K562 (cell line): Measurements from ENCODE around the gene IL7R. TPM values are rescaled to one million over a fixed set of nuclear protein-coding genes. Genes with fewer than 3 reads are reported as not detected.

Experiments used
- RAD21 ChIP-seq, 2 experiments: fragments of 250-450 bp in 1 of 2; fragments of 450-650 bp in 1 of 2; sonication (Bioruptor Pico) in 1 of 2; formaldehyde crosslinking in 1 of 2; IDR thresholded peaks in 1 of 2; conservative IDR thresholded peaks in 1 of 2; 2 replicates each; pipeline versions ENCODE4 v1.4.0 to v1.8.0; 2020 to 2022; ENCODE audit warnings: mild to moderate bottlenecking in 2 of 2, moderate library complexity in 1 of 2
- polyA plus RNA-seq, 8 experiments: library from polyadenylated mRNA; depleted of rRNA in 4 of 8; stranded (reverse) in 5 of 8; unstranded in 3 of 8; fragments of >200 nt; fragmentation: Nextera tagmentation in 2 of 8; fragmentation: Illumina TruSeq in 1 of 8; extraction: Ambion mirVana in 2 of 8; extraction: Trizol in 1 of 8; gene quantifications; 2 replicates each; pipeline versions ENCODE4 v1.2.1 to v1.2.3, GENCODE V29; 2011 to 2014; ENCODE audit warnings: inconsistent platforms in 1 of 8, missing spikeins in 1 of 8
- small RNA-seq: library from RNA; depleted of rRNA; stranded (forward); fragments of <200 nt; gene quantifications from one replicate; pipeline ENCODE3, GENCODE V24; 2014
- total RNA-seq, 7 experiments: library from RNA; depleted of rRNA in 6 of 7; stranded (reverse); fragments of >200 nt in 6 of 7; fragmentation: Illumina TruSeq in 2 of 7; extraction: Trizol in 2 of 7; gene quantifications; 2 replicates each; pipeline versions ENCODE4 v1.2.1 to v1.2.3, GENCODE V29; 2011 to 2021; ENCODE audit warnings: low replicate concordance in 1 of 7
- TF ChIP-seq, protein P1 (sequence below), 2 experiments: fragments of 450-650 bp; formaldehyde crosslinking in 1 of 2; IDR thresholded peaks; 2 replicates each; pipeline versions ENCODE4 v1.4.0 to v1.6.1; 2014 to 2020; ENCODE audit warnings: mild to moderate bottlenecking in 2 of 2, borderline replicate concordance in 1 of 2, low read depth in 1 of 2

IL7R gene
- total and polyA plus RNA-seq, 9 of the 15 experiments (the other 6 are each of a cell fraction or from before 2014, with no cell fraction given) = 0.04 to 0.98 (median 0.09) TPM; not detected in 3

GRCh38 chr5:35926389-35927051, 69.8 kb downstream of the IL7R start (continued):
- TF ChIP-seq, protein P1, sequence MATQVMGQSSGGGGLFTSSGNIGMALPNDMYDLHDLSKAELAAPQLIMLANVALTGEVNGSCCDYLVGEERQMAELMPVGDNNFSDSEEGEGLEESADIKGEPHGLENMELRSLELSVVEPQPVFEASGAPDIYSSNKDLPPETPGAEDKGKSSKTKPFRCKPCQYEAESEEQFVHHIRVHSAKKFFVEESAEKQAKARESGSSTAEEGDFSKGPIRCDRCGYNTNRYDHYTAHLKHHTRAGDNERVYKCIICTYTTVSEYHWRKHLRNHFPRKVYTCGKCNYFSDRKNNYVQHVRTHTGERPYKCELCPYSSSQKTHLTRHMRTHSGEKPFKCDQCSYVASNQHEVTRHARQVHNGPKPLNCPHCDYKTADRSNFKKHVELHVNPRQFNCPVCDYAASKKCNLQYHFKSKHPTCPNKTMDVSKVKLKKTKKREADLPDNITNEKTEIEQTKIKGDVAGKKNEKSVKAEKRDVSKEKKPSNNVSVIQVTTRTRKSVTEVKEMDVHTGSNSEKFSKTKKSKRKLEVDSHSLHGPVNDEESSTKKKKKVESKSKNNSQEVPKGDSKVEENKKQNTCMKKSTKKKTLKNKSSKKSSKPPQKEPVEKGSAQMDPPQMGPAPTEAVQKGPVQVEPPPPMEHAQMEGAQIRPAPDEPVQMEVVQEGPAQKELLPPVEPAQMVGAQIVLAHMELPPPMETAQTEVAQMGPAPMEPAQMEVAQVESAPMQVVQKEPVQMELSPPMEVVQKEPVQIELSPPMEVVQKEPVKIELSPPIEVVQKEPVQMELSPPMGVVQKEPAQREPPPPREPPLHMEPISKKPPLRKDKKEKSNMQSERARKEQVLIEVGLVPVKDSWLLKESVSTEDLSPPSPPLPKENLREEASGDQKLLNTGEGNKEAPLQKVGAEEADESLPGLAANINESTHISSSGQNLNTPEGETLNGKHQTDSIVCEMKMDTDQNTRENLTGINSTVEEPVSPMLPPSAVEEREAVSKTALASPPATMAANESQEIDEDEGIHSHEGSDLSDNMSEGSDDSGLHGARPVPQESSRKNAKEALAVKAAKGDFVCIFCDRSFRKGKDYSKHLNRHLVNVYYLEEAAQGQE (IDR thresholded peaks at IDR 0.05; ENCODE audit: borderline replicate concordance) = peak; percentile 71
- TF ChIP-seq, protein P1 (CRISPR knock-in tag; IDR thresholded peaks at IDR 0.05; ENCODE audit: low read depth) = no peak
- TF ChIP-seq RAD21 (CRISPR knock-in tag; conservative IDR thresholded peaks at IDR 0.05 in 1 of 2, IDR thresholded peaks at IDR 0.05 in 1 of 2) = peak; percentile 78 to 90

Small RNA genes lying within 50 kb of the gene (small RNA-seq; reads per million reads assigned to genes)
- gene AC112204.1 = not detected

Other genes starting within 250 kb of the IL7R start
- gene SPEF2, start 239.0 kb upstream of the IL7R start, total RNA-seq (2014; rRNA removed) = 0.41 TPM in 1 of 2 replicates, not detected in the other
- 0.13 and 0.62 TPM in 2 replicates for gene SPEF2, start 239.0 kb upstream of the IL7R start, total RNA-seq (2014; rRNA removed; fragmentation: Illumina TruSeq; extraction: Trizol)
- gene SPEF2, start 239.0 kb upstream of the IL7R start, total RNA-seq (2015; rRNA removed; fragmentation: Illumina TruSeq; extraction: Trizol) = 0.18 and 0.64 TPM in 2 replicates
- 0.24 and 0.29 TPM in 2 replicates for gene SPEF2, start 239.0 kb upstream of the IL7R start, total RNA-seq (2021)
- 0.07 and 0.24 TPM in 2 replicates for gene SPEF2, start 239.0 kb upstream of the IL7R start, polyA plus RNA-seq (2011; rRNA removed)
- gene SPEF2, start 239.0 kb upstream of the IL7R start, polyA plus RNA-seq (2014; fragmentation: Illumina TruSeq; extraction: Trizol) = 0.15 and 0.22 TPM in 2 replicates
- gene SPEF2, start 239.0 kb upstream of the IL7R start, polyA plus RNA-seq (2014; fragmentation: Nextera tagmentation; extraction: Ambion mirVana) = under 1 TPM; 0.11 to 0.20 TPM
- 0.22 TPM in 1 of 2 replicates, not detected in the other for gene SPEF2, start 239.0 kb upstream of the IL7R start, polyA plus RNA-seq (2014; rRNA removed)
- gene CAPSL, start 81.7 kb downstream of the IL7R start, total RNA-seq (2014; rRNA removed) = not detected in 2 replicates
- not detected in 2 replicates for gene CAPSL, start 81.7 kb downstream of the IL7R start, total RNA-seq (2014; rRNA removed; fragmentation: Illumina TruSeq; extraction: Trizol)
- gene CAPSL, start 81.7 kb downstream of the IL7R start, total RNA-seq (2015; rRNA removed; fragmentation: Illumina TruSeq; extraction: Trizol) = not detected in 2 replicates
- gene CAPSL, start 81.7 kb downstream of the IL7R start, total RNA-seq (2021) = not detected in 2 replicates
- not detected in 2 replicates for gene CAPSL, start 81.7 kb downstream of the IL7R start, polyA plus RNA-seq (2011; rRNA removed)
- not detected in 2 replicates for gene CAPSL, start 81.7 kb downstream of the IL7R start, polyA plus RNA-seq (2014; fragmentation: Illumina TruSeq; extraction: Trizol)
- gene CAPSL, start 81.7 kb downstream of the IL7R start, polyA plus RNA-seq (2014; fragmentation: Nextera tagmentation; extraction: Ambion mirVana) = not detected
- not detected in 2 replicates for gene CAPSL, start 81.7 kb downstream of the IL7R start, polyA plus RNA-seq (2014; rRNA removed)
- not detected in 2 replicates for gene UGT3A1, start 134.5 kb downstream of the IL7R start, total RNA-seq (2014; rRNA removed)
- not detected in 2 replicates for gene UGT3A1, start 134.5 kb downstream of the IL7R start, total RNA-seq (2014; rRNA removed; fragmentation: Illumina TruSeq; extraction: Trizol)
- not detected in 2 replicates for gene UGT3A1, start 134.5 kb downstream of the IL7R start, total RNA-seq (2015; rRNA removed; fragmentation: Illumina TruSeq; extraction: Trizol)
- not detected in 2 replicates for gene UGT3A1, start 134.5 kb downstream of the IL7R start, total RNA-seq (2021)
- gene UGT3A1, start 134.5 kb downstream of the IL7R start, polyA plus RNA-seq (2011; rRNA removed) = not detected in 2 replicates
- gene UGT3A1, start 134.5 kb downstream of the IL7R start, polyA plus RNA-seq (2014; fragmentation: Illumina TruSeq; extraction: Trizol) = not detected in 2 replicates
- gene UGT3A1, start 134.5 kb downstream of the IL7R start, polyA plus RNA-seq (2014; fragmentation: Nextera tagmentation; extraction: Ambion mirVana) = not detected
- not detected in 2 replicates for gene UGT3A1, start 134.5 kb downstream of the IL7R start, polyA plus RNA-seq (2014; rRNA removed)
- not detected in 2 replicates for gene UGT3A2, start 210.0 kb downstream of the IL7R start, total RNA-seq (2014; rRNA removed)
- gene UGT3A2, start 210.0 kb downstream of the IL7R start, total RNA-seq (2014; rRNA removed; fragmentation: Illumina TruSeq; extraction: Trizol) = not detected in 2 replicates
- not detected in 2 replicates for gene UGT3A2, start 210.0 kb downstream of the IL7R start, total RNA-seq (2015; rRNA removed; fragmentation: Illumina TruSeq; extraction: Trizol)
- gene UGT3A2, start 210.0 kb downstream of the IL7R start, total RNA-seq (2021) = not detected in 2 replicates
- not detected in 2 replicates for gene UGT3A2, start 210.0 kb downstream of the IL7R start, polyA plus RNA-seq (2011; rRNA removed)
- not detected in 2 replicates for gene UGT3A2, start 210.0 kb downstream of the IL7R start, polyA plus RNA-seq (2014; fragmentation: Illumina TruSeq; extraction: Trizol)
- not detected for gene UGT3A2, start 210.0 kb downstream of the IL7R start, polyA plus RNA-seq (2014; fragmentation: Nextera tagmentation; extraction: Ambion mirVana)
- gene UGT3A2, start 210.0 kb downstream of the IL7R start, polyA plus RNA-seq (2014; rRNA removed) = not detected in 2 replicates